Mesenchymal stem cell (in vitro differentiated cells and primary cell): Measurements from ENCODE around the gene ELSPBP1.

ENCODE experiments used
- DNase-seq: peaks from one replicate; pipeline ENCODE4 v3.0.0-alpha.2; 2013
- H2AFZ ChIP-seq: one replicate; pipeline ENCODE4 v1.6.1; 2013; ENCODE audit warnings: low read depth, mild to moderate bottlenecking, control low read depth, inconsistent platforms, low read length, moderate library complexity
- H2AK5ac ChIP-seq: 2 replicates; pipeline ENCODE4 v1.6.1; 2013; ENCODE audit warnings: low read length, moderate library complexity, mild to moderate bottlenecking, inconsistent platforms; ENCODE audit not compliant: severe bottlenecking
- H2BK120ac ChIP-seq: one replicate; pipeline ENCODE4 v1.6.1; 2013; ENCODE audit warnings: low read depth, mild to moderate bottlenecking, inconsistent platforms, low read length, moderate library complexity
- H2BK12ac ChIP-seq, 2 experiments: one replicate each; pipeline ENCODE4 v1.6.1; 2013; ENCODE audit warnings: inconsistent platforms in 2 of 2, low read length in 2 of 2, mild to moderate bottlenecking in 2 of 2, moderate library complexity in 2 of 2, control low read depth in 1 of 2
- H2BK15ac ChIP-seq: one replicate; pipeline ENCODE4 v1.6.1; 2013; ENCODE audit warnings: mild to moderate bottlenecking, low read depth, inconsistent platforms; ENCODE audit not compliant: poor library complexity, severe bottlenecking
- H2BK5ac ChIP-seq: 2 replicates; pipeline ENCODE4 v1.6.1; 2013; ENCODE audit warnings: low read depth, mild to moderate bottlenecking, low read length, control low read depth, inconsistent platforms; ENCODE audit not compliant: poor library complexity, severe bottlenecking
- H3K14ac ChIP-seq, 2 experiments: one replicate each; pipeline ENCODE4 v1.6.1; 2013; ENCODE audit warnings: inconsistent platforms in 2 of 2, low read length in 2 of 2, control low read depth in 1 of 2, mild to moderate bottlenecking in 1 of 2, moderate library complexity in 1 of 2
- H3K18ac ChIP-seq, 2 experiments: one replicate each; pipeline ENCODE4 v1.6.1; 2013; ENCODE audit warnings: inconsistent platforms in 2 of 2, low read length in 2 of 2, control low read depth in 1 of 2, low read depth in 1 of 2, mild to moderate bottlenecking in 1 of 2
- H3K23ac ChIP-seq, 2 experiments: one replicate each; pipeline ENCODE4 v1.6.1; 2013; ENCODE audit warnings: inconsistent platforms in 2 of 2, low read length in 2 of 2, mild to moderate bottlenecking in 2 of 2, moderate library complexity in 2 of 2, control low read depth in 1 of 2
- H3K27ac ChIP-seq: 2 replicates; pipeline ENCODE4 v1.5.1; 2013; ENCODE audit warnings: mild to moderate bottlenecking, moderate library complexity, low read length, control low read depth, inconsistent platforms; ENCODE audit not compliant: poor library complexity, severe bottlenecking
- H3K27me3 ChIP-seq, 2 experiments: 2 replicates each; pipeline versions ENCODE4 v1.6.1 to v1.7.0; 2013; ENCODE audit warnings: low read length in 2 of 2, mild to moderate bottlenecking in 2 of 2, moderate library complexity in 2 of 2, control low read depth in 1 of 2, inconsistent platforms in 1 of 2; ENCODE audit not compliant: control insufficient read depth in 1 of 2, insufficient read depth in 1 of 2
- H3K36me3 ChIP-seq, 2 experiments: 2 replicates each; pipeline versions ENCODE4 v1.6.1 to v1.7.0; 2013; ENCODE audit warnings: low read length in 2 of 2, control low read depth in 1 of 2, inconsistent platforms in 1 of 2, low read depth in 1 of 2, mild to moderate bottlenecking in 1 of 2; ENCODE audit not compliant: insufficient read depth in 2 of 2, control insufficient read depth in 1 of 2
- H3K4ac ChIP-seq, 2 experiments: one replicate each; pipeline ENCODE4 v1.6.1; 2013; ENCODE audit warnings: inconsistent platforms in 2 of 2, low read length in 2 of 2, mild to moderate bottlenecking in 2 of 2, moderate library complexity in 2 of 2, control low read depth in 1 of 2, low read depth in 1 of 2
- H3K4me1 ChIP-seq: 2 replicates; pipeline ENCODE4 v1.6.1; 2013; ENCODE audit warnings: low read depth, low read length, control low read depth; ENCODE audit not compliant: control insufficient read depth, insufficient read depth
- H3K4me2 ChIP-seq: 2 replicates; pipeline ENCODE4 v1.6.1; 2013; ENCODE audit warnings: low read length, mild to moderate bottlenecking, inconsistent platforms; ENCODE audit not compliant: poor library complexity, severe bottlenecking
- H3K4me3 ChIP-seq, 2 experiments: 2 replicates each; pipeline versions ENCODE4 v1.5.1 to v1.7.0; 2013; ENCODE audit warnings: low read length in 2 of 2, mild to moderate bottlenecking in 2 of 2, control low read depth in 1 of 2, low read depth in 1 of 2; ENCODE audit not compliant: insufficient read depth in 1 of 2
- H3K79me1 ChIP-seq: replicated peaks from 2 replicates; pipeline ENCODE4 v1.6.1; 2013; ENCODE audit warnings: mild to moderate bottlenecking, control low read depth, low read length, inconsistent platforms; ENCODE audit not compliant: poor library complexity, severe bottlenecking
- H3K9ac ChIP-seq: 2 replicates; pipeline ENCODE4 v1.7.0; 2013; ENCODE audit warnings: mild to moderate bottlenecking, low read length, moderate library complexity
- H3K9me3 ChIP-seq: 2 replicates; pipeline ENCODE4 v1.7.0; 2013; ENCODE audit warnings: mild to moderate bottlenecking, low read length; ENCODE audit not compliant: control insufficient read depth
- H4K8ac ChIP-seq: one replicate; pipeline ENCODE4 v1.6.1; 2013; ENCODE audit warnings: inconsistent platforms, mild to moderate bottlenecking, low read length, moderate library complexity
- H4K91ac ChIP-seq: one replicate; pipeline ENCODE4 v1.6.1; 2013; ENCODE audit warnings: mild to moderate bottlenecking, low read length, inconsistent platforms
- WGBS: methylation state at CpG from one replicate; pipeline ENCODE4 v1.1.7; 2013; ENCODE audit warnings: mixed read lengths; 5-methylcytosine and 5-hydroxymethylcytosine counted together

ELSPBP1 gene

GRCh38 chr19:48060381-48060780 lies 65.9 kb downstream of the ELSPBP1 start:
- Histone ChIP-seq H3K27me3 (peaks cover 0 to 27% of the 10 kb centered on the region in 2 experiments), H2BK5ac (no peak overlapping the region), H3K14ac (no peak overlapping the region), H3K18ac (no peak overlapping the region), H2BK12ac (no peak overlapping the region), H3K4me2 (no peak overlapping the region), H3K9ac (no peak overlapping the region), H2AFZ (no peak overlapping the region), H3K4me1 (no peaks in the 10 kb centered on the region), H4K91ac (no peak overlapping the region), H3K27ac (no peak overlapping the region), H3K79me1 (no peaks in the 10 kb centered on the region), H2AK5ac (no peak overlapping the region), H2BK15ac (no peak overlapping the region), H4K8ac (no peak overlapping the region), H3K4me3 (no peak overlapping the region), H3K4ac (no peak overlapping the region), H3K9me3 (no peaks in the 10 kb centered on the region), H3K23ac (no peak overlapping the region), H2BK120ac (no peak overlapping the region), H3K36me3 (no peaks in the 10 kb centered on the region)
- DNase-seq, result no peak
- WGBS, result 78% methylated on average over 3 of the region's 5 CpGs

- 69% methylated on average over 35 of the region's 37 CpGs for WGBS
- H3K4me3 ChIP-seq, result no peak overlapping the region
- H3K27ac ChIP-seq, result no peak overlapping the region
- no peaks in the 10 kb centered on the region for H3K9me3 ChIP-seq
- no peak overlapping the region for H2BK15ac ChIP-seq
- no peak overlapping the region for H2BK5ac ChIP-seq
- no peaks in the 10 kb centered on the region for H3K4me1 ChIP-seq
- no peaks in the 10 kb centered on the region for H3K36me3 ChIP-seq
- H3K4ac ChIP-seq, result no peak overlapping the region
- H2AK5ac ChIP-seq, result no peak overlapping the region
- no peak overlapping the region for H2BK120ac ChIP-seq
- H3K79me1 ChIP-seq, result no peaks in the 10 kb centered on the region
- H4K91ac ChIP-seq, result no peak overlapping the region
- H3K4me2 ChIP-seq, result no peak overlapping the region
- H2AFZ ChIP-seq, result no peak overlapping the region
- no peak overlapping the region for H3K18ac ChIP-seq
- H3K23ac ChIP-seq, result no peak overlapping the region
- H3K14ac ChIP-seq, result no peak overlapping the region
- H3K27me3 ChIP-seq, result peaks cover 0 to 24% of the 10 kb centered on the region in 2 experiments
- no peak overlapping the region for H2BK12ac ChIP-seq
- DNase-seq, result no peak
- no peak overlapping the region for H3K9ac ChIP-seq
- no peak overlapping the region for H4K8ac ChIP-seq
Observed at GRCh38 chr19:48061401-48062344, 67.2 kb downstream of the ELSPBP1 start.

DNA sequence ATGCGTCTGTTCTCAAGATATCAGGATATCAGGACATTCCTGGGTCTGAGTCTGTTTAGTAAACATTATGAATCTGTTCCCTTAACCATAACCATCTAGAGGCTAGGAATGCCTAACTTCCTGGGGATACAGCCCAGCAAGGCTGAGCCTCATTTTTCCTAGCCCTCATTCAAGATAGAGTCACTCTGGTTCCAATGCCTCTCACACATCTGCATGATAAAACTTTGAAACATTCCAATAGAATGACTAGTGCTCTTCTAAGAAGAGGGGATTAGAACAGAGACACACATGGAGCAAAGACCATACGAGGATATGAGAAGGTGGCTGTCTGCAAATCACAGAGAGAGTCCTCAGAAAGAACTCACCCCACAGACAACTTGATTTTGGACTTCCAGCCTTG lies 70.1 kb downstream of the ELSPBP1 start:
- H2BK5ac ChIP-seq, result no peak overlapping the region
- no peak overlapping the region for H3K4ac ChIP-seq
- no peaks in the 10 kb centered on the region for H3K4me1 ChIP-seq
- no peak overlapping the region for H3K18ac ChIP-seq
- H2AK5ac ChIP-seq, result no peak overlapping the region
- DNase-seq, result peak; percentile 13
- no peak overlapping the region for H3K4me2 ChIP-seq
- no peaks in the 10 kb centered on the region for H3K79me1 ChIP-seq
- H3K23ac ChIP-seq, result no peak overlapping the region
- H3K4me3 ChIP-seq, result no peak overlapping the region
- H3K27ac ChIP-seq, result no peak overlapping the region
- H3K14ac ChIP-seq, result no peak overlapping the region
- H2BK12ac ChIP-seq, result no peak overlapping the region
- H2BK15ac ChIP-seq, result no peak overlapping the region
- no peaks in the 10 kb centered on the region for H3K9me3 ChIP-seq
- H3K36me3 ChIP-seq, result no peaks in the 10 kb centered on the region
- H3K9ac ChIP-seq, result no peak overlapping the region
- H2BK120ac ChIP-seq, result no peak overlapping the region
- WGBS, result 91% methylated on average over 1 of the region's 2 CpGs
- peaks cover 0 to 29% of the 10 kb centered on the region in 2 experiments for H3K27me3 ChIP-seq
- no peak overlapping the region for H4K8ac ChIP-seq
- no peak overlapping the region for H2AFZ ChIP-seq
- no peak overlapping the region for H4K91ac ChIP-seq

DNA sequence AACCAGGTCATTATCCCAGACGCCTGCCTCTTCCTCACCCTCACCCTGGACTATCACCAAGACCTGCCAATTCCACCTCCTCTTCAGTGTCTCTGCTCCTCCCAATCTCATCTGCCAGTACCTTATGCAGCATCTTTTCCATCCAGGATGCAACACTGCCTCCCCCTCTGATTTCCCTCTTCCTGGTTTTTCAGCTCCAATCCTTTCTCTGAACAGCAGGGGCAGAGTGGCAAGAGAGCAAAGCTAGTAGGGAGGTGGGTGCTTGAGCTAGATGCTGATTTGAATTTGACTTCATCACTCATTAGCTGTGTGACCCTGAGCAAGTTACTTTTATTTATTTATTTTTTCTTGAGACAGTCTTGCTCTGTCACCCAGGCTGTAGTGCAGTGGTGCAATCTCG lies 75.0 kb downstream of the ELSPBP1 start:
- H3K27ac ChIP-seq, result no peak overlapping the region
- no peak overlapping the region for H3K14ac ChIP-seq
- no peaks in the 10 kb centered on the region for H3K4me1 ChIP-seq
- DNase-seq, result no peak
- no peak overlapping the region for H4K91ac ChIP-seq
- H3K18ac ChIP-seq, result no peak overlapping the region
- no peaks in the 10 kb centered on the region for H3K36me3 ChIP-seq
- H3K4ac ChIP-seq, result no peak overlapping the region
- no peak overlapping the region for H3K23ac ChIP-seq
- no peak overlapping the region for H2AFZ ChIP-seq
- peaks cover 3% of the 10 kb centered on the region for H3K9me3 ChIP-seq
- no peak overlapping the region for H2BK15ac ChIP-seq
- no peak overlapping the region for H2BK5ac ChIP-seq
- no peak overlapping the region for H3K4me3 ChIP-seq
- H2AK5ac ChIP-seq, result no peak overlapping the region
- H2BK120ac ChIP-seq, result no peak overlapping the region
- H4K8ac ChIP-seq, result no peak overlapping the region
- H3K27me3 ChIP-seq, result peaks cover 0 to 14% of the 10 kb centered on the region in 2 experiments
- no peak overlapping the region for H3K9ac ChIP-seq
- 77% methylated on average over 2 of the region's 2 CpGs for WGBS
- no peaks in the 10 kb centered on the region for H3K79me1 ChIP-seq
- no peak overlapping the region for H2BK12ac ChIP-seq
- no peak overlapping the region for H3K4me2 ChIP-seq
